HepG2 (cell line): ENCODE data around the gene COPS6. TPM values are rescaled to one million over a fixed set of nuclear protein-coding genes. Genes with fewer than 3 reads are reported as not detected.
A peak's percentile ranks its signal among the peaks of the same experiment; 100 is the strongest.

Experiments used
- AFF4 ChIP-seq: sonication (generic); formaldehyde crosslinking; IDR thresholded peaks from 2 replicates; pipeline ENCODE4 v1.4.0; 2020; ENCODE audit warnings: missing genetic modification reagents
- ARID4A ChIP-seq: sonication (generic); formaldehyde crosslinking; IDR thresholded peaks from 2 replicates; pipeline ENCODE4 v1.5.0; 2020; ENCODE audit warnings: mild to moderate bottlenecking, missing genetic modification reagents, borderline replicate concordance
- ASH2L ChIP-seq: fragments of 300-600, 200-600 bp; sonication (generic); IDR thresholded peaks from 2 replicates; pipeline ENCODE4 v1.7.0; 2017; ENCODE audit warnings: low read depth, mild to moderate bottlenecking, moderate library complexity, mixed read lengths, low read length; ENCODE audit not compliant: insufficient read length
- FOXK2 ChIP-seq: fragments of 450-650 bp; IDR thresholded peaks from 2 replicates; pipeline ENCODE4 v1.6.1; 2016
- FOXP1 ChIP-seq, 2 experiments: fragments of 450-650 bp in 1 of 2; IDR thresholded peaks; 2 replicates each; pipeline ENCODE4 v1.6.1; 2017 to 2018; ENCODE audit warnings: antibody characterized with exemption in 1 of 2
- RBM22 ChIP-seq: fragments of 200-400 bp; formaldehyde crosslinking; optimal IDR thresholded peaks from 2 replicates; pipeline ENCODE3; 2017; ENCODE audit warnings: mild to moderate bottlenecking, low read length, moderate library complexity
- SMAD9 ChIP-seq: sonication (generic); formaldehyde crosslinking; IDR thresholded peaks from 2 replicates; pipeline ENCODE4 v1.5.1; 2020; ENCODE audit warnings: mild to moderate bottlenecking, missing genetic modification reagents
- SOX13 ChIP-seq, 3 experiments: fragments of 450-650 bp in 1 of 3; sonication (generic) in 1 of 3; formaldehyde crosslinking in 1 of 3; IDR thresholded peaks in 2 of 3; conservative IDR thresholded peaks in 1 of 3; 2 replicates each; pipeline versions ENCODE4 v1.5.0 to v1.6.1; 2016 to 2020; ENCODE audit warnings: antibody characterized with exemption in 1 of 3, mild to moderate bottlenecking in 1 of 3, missing compliant biosample characterization in 1 of 3, missing genetic modification reagents in 1 of 3, moderate library complexity in 1 of 3
- SRF ChIP-seq: IDR thresholded peaks from 2 replicates; pipeline ENCODE4 v1.6.1; 2011; ENCODE audit warnings: mild to moderate bottlenecking, low read depth, low read length, moderate library complexity
- ZBTB25 ChIP-seq: IDR thresholded peaks from 2 replicates; pipeline ENCODE4 v1.6.1; 2018; ENCODE audit warnings: missing genetic modification reagents
- ZNF326 ChIP-seq: sonication (generic); formaldehyde crosslinking; IDR thresholded peaks from 2 replicates; pipeline ENCODE4 v1.4.0; 2020; ENCODE audit warnings: missing genetic modification reagents, borderline replicate concordance
- ZNF430 ChIP-seq: sonication (generic); formaldehyde crosslinking; IDR thresholded peaks from 2 replicates; pipeline ENCODE4 v1.9.0; 2021; ENCODE audit warnings: mild to moderate bottlenecking, missing genetic modification reagents
- ZNF460 ChIP-seq: sonication (generic); formaldehyde crosslinking; IDR thresholded peaks from 2 replicates; pipeline ENCODE4 v1.5.1; 2020; ENCODE audit warnings: missing genetic modification reagents, mild to moderate bottlenecking, borderline replicate concordance
- ZNF543 ChIP-seq: sonication (generic); formaldehyde crosslinking; IDR thresholded peaks from 2 replicates; pipeline ENCODE4 v1.4.0; 2020; ENCODE audit warnings: mild to moderate bottlenecking, missing genetic modification reagents
- ZNF710 ChIP-seq: sonication (generic); formaldehyde crosslinking; IDR thresholded peaks from 2 replicates; pipeline ENCODE4 v1.5.0; 2020; ENCODE audit warnings: mild to moderate bottlenecking, missing genetic modification reagents, borderline replicate concordance
- polyA plus RNA-seq, 8 experiments: library from polyadenylated mRNA; depleted of rRNA in 3 of 8; stranded (reverse) in 7 of 8; unstranded in 1 of 8; fragments of >200 nt; fragmentation: Illumina TruSeq in 4 of 8; extraction: Trizol in 4 of 8; gene quantifications; 2 replicates each; pipeline versions ENCODE4 v1.2.1 to v1.2.3, GENCODE V29; 2011 to 2016; ENCODE audit warnings: low read depth in 4 of 8, missing spikeins in 1 of 8, mixed read lengths in 1 of 8; ENCODE audit not compliant: insufficient read depth in 1 of 8
- total RNA-seq, 5 experiments: library from RNA; depleted of rRNA; stranded (reverse); fragments of >200 nt; fragmentation: Illumina TruSeq; extraction: Trizol; gene quantifications; 2 replicates each; pipeline ENCODE4 v1.2.3, GENCODE V29; 2016; ENCODE audit warnings: low read depth in 1 of 5

The COPS6 gene
- total and polyA plus RNA-seq, 2 of the 13 experiments (the other 11 are each of a cell fraction or from before 2014, with no cell fraction given), result 33.4 to 117 TPM

GRCh38 chr7:100079024-100079560 is 9.7 kb upstream of the COPS6 start (continued):
- TF ChIP-seq ZBTB25 (CRISPR knock-in tag), result peak; percentile 42; the same call in 1 of the 2 replicates
- TF ChIP-seq ZNF430 (CRISPR knock-in tag), result 0 out of 2 replicates have a peak, but pooled peaks have one; percentile 51
- peak; percentile 94 for TF ChIP-seq FOXK2
- no peak for TF ChIP-seq ZNF460 (CRISPR knock-in tag)
- peak; percentile 67 for TF ChIP-seq FOXP1 (IDR thresholded peaks at IDR 0.05)
- peak; percentile 84 for TF ChIP-seq FOXP1 (CRISPR knock-in tag; IDR thresholded peaks at IDR 0.05)
- peak; percentile 64 for TF ChIP-seq ASH2L
- TF ChIP-seq SRF, result no peak
- no peak for TF ChIP-seq SMAD9 (CRISPR knock-in tag)
- 0 out of 2 replicates have a peak, but pooled peaks have one; percentile 54 for TF ChIP-seq ZNF543 (CRISPR knock-in tag)
- no peak for TF ChIP-seq ZNF710 (CRISPR knock-in tag)
- TF ChIP-seq RBM22, result peak; percentile 49
- TF ChIP-seq ZNF326 (CRISPR knock-in tag), result no peak
- TF ChIP-seq ARID4A, result peak; percentile 77; the same call in 1 of the 2 replicates
- 0 out of 2 replicates have a peak, but pooled peaks have one; percentile 48 for TF ChIP-seq AFF4
- TF ChIP-seq SOX13 (IDR thresholded peaks at IDR 0.05), result peak; percentile 65; the same call in 1 of the 2 replicates
- TF ChIP-seq SOX13 (CRISPR knock-in tag; conservative IDR thresholded peaks at IDR 0.05 in 1 of 2, IDR thresholded peaks at IDR 0.05 in 1 of 2), result peak in 1 of 2 experiments; percentile 88; a peak in 2 of 4 replicates
